K562 (cell line): ENCODE measurements around the gene USP10. TPM values are rescaled to one million over a fixed set of nuclear protein-coding genes. Genes with fewer than 3 reads are reported as not detected.

ENCODE experiments used
- ESRRA ChIP-seq: fragments of 450-650 bp; IDR thresholded peaks from 2 replicates; pipeline ENCODE4 v1.6.1; 2014; ENCODE audit warnings: low read depth, mild to moderate bottlenecking, moderate library complexity, borderline replicate concordance
- HMG20A ChIP-seq: fragments of 450-650 bp; formaldehyde crosslinking; conservative IDR thresholded peaks from 2 replicates; pipeline ENCODE4 v1.4.0; 2020; ENCODE audit warnings: mild to moderate bottlenecking, mixed read lengths
- TBP ChIP-seq: optimal IDR thresholded peaks from 2 replicates; pipeline ENCODE3; 2011; ENCODE audit warnings: low read depth, low read length, improper control_type of control experiment
- TCFL5 ChIP-seq: fragments of 250-450 bp; sonication (Bioruptor Pico); conservative IDR thresholded peaks from 2 replicates; pipeline ENCODE4 v1.6.1; 2021; ENCODE audit warnings: mild to moderate bottlenecking, moderate library complexity, matching md5 sums
- polyA plus RNA-seq, 8 experiments: library from polyadenylated mRNA; depleted of rRNA in 4 of 8; stranded (reverse) in 5 of 8; unstranded in 3 of 8; fragments of >200 nt; fragmentation: Nextera tagmentation in 2 of 8; fragmentation: Illumina TruSeq in 1 of 8; extraction: Ambion mirVana in 2 of 8; extraction: Trizol in 1 of 8; gene quantifications; 2 replicates each; pipeline versions ENCODE4 v1.2.1 to v1.2.3, GENCODE V29; 2011 to 2014; ENCODE audit warnings: inconsistent platforms in 1 of 8, missing spikeins in 1 of 8
- total RNA-seq, 7 experiments: library from RNA; depleted of rRNA in 6 of 7; stranded (reverse); fragments of >200 nt in 6 of 7; fragmentation: Illumina TruSeq in 2 of 7; extraction: Trizol in 2 of 7; gene quantifications; 2 replicates each; pipeline versions ENCODE4 v1.2.1 to v1.2.3, GENCODE V29; 2011 to 2021; ENCODE audit warnings: low replicate concordance in 1 of 7
- TF ChIP-seq, protein P1 (sequence below), 2 experiments: fragments of 450-650 bp; formaldehyde crosslinking in 1 of 2; IDR thresholded peaks; 2 replicates each; pipeline versions ENCODE4 v1.4.0 to v1.6.1; 2014 to 2020; ENCODE audit warnings: mild to moderate bottlenecking in 2 of 2, borderline replicate concordance in 1 of 2, low read depth in 1 of 2
- TF ChIP-seq, protein P2 (sequence below): sonication (generic); formaldehyde crosslinking; IDR thresholded peaks from 2 replicates; pipeline ENCODE4 v1.8.1; 2023; ENCODE audit warnings: missing genetic modification reagents, mild to moderate bottlenecking, borderline replicate concordance
- TF ChIP-seq, protein P3 (sequence below): sonication (generic); formaldehyde crosslinking; IDR thresholded peaks from 2 replicates; pipeline ENCODE4 v1.8.0; 2022; ENCODE audit warnings: missing genetic modification reagents, mild to moderate bottlenecking, borderline replicate concordance
- TF ChIP-seq, protein P4 (sequence below): sonication (generic); formaldehyde crosslinking; IDR thresholded peaks from 2 replicates; pipeline ENCODE4 v1.8.0; 2023; ENCODE audit warnings: mild to moderate bottlenecking, missing genetic modification reagents

Gene USP10
- total and polyA plus RNA-seq, 9 of the 15 experiments (the other 6 are each of a cell fraction or from before 2014, with no cell fraction given) = 61.7 to 197 (median 116) TPM

DNA sequence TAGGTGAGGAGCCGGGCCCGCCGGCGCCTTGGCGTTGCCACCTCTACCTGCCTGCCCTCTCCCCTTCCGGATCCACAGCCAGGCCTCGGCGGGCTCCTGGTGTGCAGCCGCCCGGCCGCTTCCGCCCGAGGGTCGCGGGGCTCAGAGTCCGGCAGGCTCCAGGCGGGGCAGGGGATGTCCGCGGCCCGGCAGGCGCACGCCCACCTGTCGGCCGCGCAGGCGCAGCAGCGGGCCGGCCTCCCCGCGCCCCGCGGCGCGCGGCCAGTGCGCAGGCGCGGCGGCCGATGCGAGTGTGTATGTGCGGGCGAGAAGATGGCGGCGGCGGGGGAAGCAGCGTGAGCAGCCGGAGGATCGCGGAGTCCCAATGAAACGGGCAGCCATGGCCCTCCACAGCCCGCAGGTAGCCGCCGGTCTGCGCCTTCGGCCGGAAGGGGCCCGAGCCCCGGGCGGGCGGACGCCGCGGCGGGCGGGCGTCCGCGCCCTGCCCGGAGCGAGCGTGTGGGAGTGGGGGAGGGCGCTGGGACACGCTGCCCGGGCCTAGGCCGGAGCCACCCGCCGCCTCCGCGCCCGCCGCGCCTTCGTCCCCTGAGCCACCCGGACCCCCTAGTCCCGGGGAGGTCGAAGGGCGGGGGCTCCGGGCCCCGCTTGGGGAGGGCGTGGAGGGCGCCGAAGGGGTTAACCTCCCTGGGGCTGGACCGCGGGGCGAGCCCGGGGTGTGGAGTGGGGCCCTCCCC lies at the start of gene USP10 (continued):
- TF ChIP-seq, protein P1, sequence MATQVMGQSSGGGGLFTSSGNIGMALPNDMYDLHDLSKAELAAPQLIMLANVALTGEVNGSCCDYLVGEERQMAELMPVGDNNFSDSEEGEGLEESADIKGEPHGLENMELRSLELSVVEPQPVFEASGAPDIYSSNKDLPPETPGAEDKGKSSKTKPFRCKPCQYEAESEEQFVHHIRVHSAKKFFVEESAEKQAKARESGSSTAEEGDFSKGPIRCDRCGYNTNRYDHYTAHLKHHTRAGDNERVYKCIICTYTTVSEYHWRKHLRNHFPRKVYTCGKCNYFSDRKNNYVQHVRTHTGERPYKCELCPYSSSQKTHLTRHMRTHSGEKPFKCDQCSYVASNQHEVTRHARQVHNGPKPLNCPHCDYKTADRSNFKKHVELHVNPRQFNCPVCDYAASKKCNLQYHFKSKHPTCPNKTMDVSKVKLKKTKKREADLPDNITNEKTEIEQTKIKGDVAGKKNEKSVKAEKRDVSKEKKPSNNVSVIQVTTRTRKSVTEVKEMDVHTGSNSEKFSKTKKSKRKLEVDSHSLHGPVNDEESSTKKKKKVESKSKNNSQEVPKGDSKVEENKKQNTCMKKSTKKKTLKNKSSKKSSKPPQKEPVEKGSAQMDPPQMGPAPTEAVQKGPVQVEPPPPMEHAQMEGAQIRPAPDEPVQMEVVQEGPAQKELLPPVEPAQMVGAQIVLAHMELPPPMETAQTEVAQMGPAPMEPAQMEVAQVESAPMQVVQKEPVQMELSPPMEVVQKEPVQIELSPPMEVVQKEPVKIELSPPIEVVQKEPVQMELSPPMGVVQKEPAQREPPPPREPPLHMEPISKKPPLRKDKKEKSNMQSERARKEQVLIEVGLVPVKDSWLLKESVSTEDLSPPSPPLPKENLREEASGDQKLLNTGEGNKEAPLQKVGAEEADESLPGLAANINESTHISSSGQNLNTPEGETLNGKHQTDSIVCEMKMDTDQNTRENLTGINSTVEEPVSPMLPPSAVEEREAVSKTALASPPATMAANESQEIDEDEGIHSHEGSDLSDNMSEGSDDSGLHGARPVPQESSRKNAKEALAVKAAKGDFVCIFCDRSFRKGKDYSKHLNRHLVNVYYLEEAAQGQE (IDR thresholded peaks at IDR 0.05; ENCODE audit: borderline replicate concordance) = no peak
- TF ChIP-seq, protein P1 (CRISPR knock-in tag; IDR thresholded peaks at IDR 0.05; ENCODE audit: low read depth) = no peak
- no peak for TF ChIP-seq HMG20A (CRISPR knock-in tag)
- TF ChIP-seq, protein P2, sequence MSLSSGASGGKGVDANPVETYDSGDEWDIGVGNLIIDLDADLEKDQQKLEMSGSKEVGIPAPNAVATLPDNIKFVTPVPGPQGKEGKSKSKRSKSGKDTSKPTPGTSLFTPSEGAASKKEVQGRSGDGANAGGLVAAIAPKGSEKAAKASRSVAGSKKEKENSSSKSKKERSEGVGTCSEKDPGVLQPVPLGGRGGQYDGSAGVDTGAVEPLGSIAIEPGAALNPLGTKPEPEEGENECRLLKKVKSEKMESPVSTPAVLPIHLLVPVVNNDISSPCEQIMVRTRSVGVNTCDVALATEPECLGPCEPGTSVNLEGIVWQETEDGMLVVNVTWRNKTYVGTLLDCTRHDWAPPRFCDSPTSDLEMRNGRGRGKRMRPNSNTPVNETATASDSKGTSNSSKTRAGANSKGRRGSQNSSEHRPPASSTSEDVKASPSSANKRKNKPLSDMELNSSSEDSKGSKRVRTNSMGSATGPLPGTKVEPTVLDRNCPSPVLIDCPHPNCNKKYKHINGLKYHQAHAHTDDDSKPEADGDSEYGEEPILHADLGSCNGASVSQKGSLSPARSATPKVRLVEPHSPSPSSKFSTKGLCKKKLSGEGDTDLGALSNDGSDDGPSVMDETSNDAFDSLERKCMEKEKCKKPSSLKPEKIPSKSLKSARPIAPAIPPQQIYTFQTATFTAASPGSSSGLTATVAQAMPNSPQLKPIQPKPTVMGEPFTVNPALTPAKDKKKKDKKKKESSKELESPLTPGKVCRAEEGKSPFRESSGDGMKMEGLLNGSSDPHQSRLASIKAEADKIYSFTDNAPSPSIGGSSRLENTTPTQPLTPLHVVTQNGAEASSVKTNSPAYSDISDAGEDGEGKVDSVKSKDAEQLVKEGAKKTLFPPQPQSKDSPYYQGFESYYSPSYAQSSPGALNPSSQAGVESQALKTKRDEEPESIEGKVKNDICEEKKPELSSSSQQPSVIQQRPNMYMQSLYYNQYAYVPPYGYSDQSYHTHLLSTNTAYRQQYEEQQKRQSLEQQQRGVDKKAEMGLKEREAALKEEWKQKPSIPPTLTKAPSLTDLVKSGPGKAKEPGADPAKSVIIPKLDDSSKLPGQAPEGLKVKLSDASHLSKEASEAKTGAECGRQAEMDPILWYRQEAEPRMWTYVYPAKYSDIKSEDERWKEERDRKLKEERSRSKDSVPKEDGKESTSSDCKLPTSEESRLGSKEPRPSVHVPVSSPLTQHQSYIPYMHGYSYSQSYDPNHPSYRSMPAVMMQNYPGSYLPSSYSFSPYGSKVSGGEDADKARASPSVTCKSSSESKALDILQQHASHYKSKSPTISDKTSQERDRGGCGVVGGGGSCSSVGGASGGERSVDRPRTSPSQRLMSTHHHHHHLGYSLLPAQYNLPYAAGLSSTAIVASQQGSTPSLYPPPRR (CRISPR knock-in tag) = no peak
- TF ChIP-seq TBP = peak; percentile 92
- TF ChIP-seq, protein P3, sequence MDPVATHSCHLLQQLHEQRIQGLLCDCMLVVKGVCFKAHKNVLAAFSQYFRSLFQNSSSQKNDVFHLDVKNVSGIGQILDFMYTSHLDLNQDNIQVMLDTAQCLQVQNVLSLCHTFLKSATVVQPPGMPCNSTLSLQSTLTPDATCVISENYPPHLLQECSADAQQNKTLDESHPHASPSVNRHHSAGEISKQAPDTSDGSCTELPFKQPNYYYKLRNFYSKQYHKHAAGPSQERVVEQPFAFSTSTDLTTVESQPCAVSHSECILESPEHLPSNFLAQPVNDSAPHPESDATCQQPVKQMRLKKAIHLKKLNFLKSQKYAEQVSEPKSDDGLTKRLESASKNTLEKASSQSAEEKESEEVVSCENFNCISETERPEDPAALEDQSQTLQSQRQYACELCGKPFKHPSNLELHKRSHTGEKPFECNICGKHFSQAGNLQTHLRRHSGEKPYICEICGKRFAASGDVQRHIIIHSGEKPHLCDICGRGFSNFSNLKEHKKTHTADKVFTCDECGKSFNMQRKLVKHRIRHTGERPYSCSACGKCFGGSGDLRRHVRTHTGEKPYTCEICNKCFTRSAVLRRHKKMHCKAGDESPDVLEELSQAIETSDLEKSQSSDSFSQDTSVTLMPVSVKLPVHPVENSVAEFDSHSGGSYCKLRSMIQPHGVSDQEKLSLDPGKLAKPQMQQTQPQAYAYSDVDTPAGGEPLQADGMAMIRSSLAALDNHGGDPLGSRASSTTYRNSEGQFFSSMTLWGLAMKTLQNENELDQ = no peak
- TF ChIP-seq ESRRA = no peak; the same call in 1 of the 2 replicates
- TF ChIP-seq, protein P4, sequence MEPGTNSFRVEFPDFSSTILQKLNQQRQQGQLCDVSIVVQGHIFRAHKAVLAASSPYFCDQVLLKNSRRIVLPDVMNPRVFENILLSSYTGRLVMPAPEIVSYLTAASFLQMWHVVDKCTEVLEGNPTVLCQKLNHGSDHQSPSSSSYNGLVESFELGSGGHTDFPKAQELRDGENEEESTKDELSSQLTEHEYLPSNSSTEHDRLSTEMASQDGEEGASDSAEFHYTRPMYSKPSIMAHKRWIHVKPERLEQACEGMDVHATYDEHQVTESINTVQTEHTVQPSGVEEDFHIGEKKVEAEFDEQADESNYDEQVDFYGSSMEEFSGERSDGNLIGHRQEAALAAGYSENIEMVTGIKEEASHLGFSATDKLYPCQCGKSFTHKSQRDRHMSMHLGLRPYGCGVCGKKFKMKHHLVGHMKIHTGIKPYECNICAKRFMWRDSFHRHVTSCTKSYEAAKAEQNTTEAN (CRISPR knock-in tag) = 0 out of 2 replicates have a peak, but pooled peaks have one; percentile 26
- TF ChIP-seq TCFL5 (CRISPR knock-in tag) = no peak
